Activated CD4-positive, alpha-beta T cell treated with anti-CD3 and anti-CD28 coated beads, Interleukin-2, amount 50 U/mL, for 16 hours (primary cell): ENCODE measurements around the gene ABCC9.
"Not testable (repeated sequence)": the region's sequence is repeated elsewhere in the genome, so short reads cannot be mapped to it uniquely, and the experiment has no call there.

Source experiments
- DNase-seq: peaks from one replicate; pipeline ENCODE4 v3.0.0-alpha.2; 2020

ABCC9 gene

GRCh38 chr12:21813751-21814150, 127.5 kb downstream of the ABCC9 start:
- DNase-seq, result no peak

DNA sequence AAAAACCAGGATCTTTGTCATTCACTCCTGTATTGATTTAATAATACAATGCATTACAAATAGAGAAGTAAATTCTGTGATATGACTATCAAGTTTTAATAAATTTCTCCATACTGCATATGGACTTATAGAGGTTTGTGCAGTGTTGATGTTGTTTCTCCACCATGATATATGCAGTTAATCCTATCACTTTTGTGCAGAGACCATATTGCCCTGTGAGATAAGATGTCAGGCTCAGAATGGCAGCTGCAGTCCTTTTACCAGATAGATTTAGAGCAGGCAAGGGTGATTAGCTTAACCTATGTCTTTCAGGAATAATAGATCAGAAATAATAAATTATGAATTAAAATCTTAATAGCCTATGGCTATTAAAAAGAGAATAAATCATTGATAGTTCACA, 128.1 kb downstream of the ABCC9 start:
- DNase-seq, result no peak

DNA sequence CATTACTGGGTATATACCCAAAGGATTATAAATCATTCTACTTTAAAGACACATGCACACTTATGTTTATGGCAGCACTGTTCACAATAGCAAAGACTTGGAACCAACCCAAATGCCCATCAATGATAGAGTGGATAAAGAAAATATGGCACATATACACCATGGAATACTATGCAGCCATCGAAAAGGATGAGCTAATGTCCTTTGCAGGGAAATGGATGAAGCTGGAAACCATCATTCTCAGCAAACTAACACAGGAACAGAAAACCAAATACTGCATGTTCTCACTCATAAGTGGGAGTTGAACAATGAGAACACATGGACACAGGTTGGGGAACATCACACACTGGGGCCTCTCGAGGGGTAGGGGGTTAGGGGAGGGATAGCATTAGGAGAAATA, 128.9 kb downstream of the ABCC9 start:
- not testable (repeated sequence) for DNase-seq

DNA sequence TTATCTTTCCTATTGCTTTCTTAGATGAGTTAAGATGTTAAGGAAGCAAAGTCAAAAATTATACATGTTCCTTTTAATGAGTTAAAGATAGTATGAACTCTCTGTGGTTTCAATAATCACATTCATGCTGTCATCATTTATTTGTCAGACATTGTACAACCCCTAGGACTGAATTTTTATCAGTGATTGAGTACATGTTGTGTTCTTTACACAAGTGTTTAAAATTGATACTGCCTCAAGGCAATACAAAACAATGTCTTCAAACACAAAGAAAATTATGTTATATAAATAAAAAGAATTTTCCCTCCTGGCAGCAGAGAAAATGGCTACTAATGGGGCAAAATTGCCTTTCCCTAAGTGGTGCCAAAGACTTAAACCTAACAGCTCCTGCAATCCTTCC, 132.1 kb downstream of the ABCC9 start:
- DNase-seq, result no peak

DNA sequence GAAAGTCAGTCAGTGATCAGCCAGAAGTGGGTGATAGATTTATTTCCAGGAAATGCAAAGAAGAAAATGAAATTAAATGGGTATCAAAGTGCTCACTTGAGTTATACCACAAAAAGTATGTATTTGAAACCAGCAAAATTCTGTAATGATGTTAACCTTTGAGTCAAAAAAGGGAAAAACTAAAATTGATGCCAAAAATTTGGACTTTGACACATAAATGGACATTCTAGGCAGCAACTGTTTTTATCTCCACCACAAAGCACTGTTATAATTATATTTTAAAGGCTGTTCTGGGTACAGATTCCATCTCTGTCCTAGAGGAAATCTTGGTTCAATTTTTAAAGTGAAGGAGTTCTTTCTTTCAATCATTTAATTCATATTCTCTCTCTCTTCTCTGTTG, 135.0 kb downstream of the ABCC9 start:
- DNase-seq, result no peak

GRCh38 chr12:21801522-21802288, 139.5 kb downstream of the ABCC9 start:
- DNase-seq, result no peak

DNA sequence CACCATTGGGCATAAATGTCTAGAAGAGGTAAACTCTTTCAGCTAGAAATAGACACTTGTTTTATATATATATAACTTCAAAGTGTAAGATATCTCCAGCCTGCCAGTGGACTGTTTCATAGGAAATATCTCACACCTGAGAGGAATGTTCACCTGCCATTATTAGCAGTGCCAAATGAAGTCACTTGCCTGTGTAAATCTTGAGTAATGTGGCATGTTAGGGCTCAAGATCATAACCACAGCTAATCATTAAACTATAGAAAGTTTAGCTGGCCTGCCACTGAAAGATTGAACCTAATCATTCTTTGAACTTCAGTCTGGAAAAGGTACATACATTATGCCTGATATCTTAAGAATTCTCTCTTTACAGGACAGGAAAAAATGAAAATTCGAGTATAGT, 141.2 kb downstream of the ABCC9 start:
- DNase-seq, result no peak

DNA sequence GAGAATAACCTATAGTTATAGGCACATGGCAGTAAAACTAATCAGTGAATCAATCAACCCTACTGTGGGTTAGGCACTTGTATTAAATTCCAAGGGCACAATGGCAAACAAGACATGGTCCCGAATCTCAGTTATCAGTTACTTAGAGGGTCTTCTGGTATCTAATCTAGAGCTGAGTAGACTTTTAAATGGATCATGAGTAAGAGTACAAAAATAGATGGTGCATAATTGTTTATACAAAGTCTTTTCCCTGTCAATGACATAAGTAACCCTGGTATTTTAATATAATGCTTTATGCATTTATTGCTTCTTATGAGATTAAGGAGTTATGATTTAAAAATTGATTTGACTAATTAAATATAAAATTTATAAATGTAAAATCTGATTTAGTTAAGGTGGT, 143.7 kb downstream of the ABCC9 start:
- DNase-seq, result no peak

DNA sequence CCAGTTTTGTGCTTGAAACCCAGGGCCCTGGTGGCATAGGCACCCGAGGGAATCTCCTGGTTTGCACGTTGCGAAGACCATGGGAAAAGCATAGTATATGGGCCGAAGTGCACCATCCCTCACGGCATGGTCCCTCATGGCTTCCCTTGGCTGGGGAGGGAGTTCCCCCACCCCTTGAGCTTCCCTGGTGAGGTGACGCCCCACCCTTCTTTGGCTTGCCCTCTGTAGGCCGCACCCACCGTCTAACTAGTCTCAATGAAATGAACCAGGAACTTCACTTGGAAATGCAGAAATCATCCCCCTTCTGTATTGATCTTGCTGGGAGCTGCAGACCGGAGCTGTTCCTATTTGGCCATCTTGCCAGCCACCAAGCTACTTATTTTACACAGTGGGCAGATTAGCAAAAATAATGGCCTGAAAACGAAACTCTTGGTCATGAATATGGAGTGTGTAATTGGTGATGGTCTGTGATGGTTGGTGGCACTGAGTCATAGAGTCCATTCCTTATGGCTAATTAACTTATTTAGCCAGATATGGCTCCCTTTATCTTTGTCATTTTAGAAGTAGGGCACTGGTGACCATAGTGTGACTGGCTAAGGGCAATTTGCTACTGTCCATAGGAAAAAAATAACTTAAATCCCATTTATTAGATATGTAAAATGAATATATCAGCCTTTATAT, 145.4 kb downstream of the ABCC9 start:
- no peak for DNase-seq

DNA sequence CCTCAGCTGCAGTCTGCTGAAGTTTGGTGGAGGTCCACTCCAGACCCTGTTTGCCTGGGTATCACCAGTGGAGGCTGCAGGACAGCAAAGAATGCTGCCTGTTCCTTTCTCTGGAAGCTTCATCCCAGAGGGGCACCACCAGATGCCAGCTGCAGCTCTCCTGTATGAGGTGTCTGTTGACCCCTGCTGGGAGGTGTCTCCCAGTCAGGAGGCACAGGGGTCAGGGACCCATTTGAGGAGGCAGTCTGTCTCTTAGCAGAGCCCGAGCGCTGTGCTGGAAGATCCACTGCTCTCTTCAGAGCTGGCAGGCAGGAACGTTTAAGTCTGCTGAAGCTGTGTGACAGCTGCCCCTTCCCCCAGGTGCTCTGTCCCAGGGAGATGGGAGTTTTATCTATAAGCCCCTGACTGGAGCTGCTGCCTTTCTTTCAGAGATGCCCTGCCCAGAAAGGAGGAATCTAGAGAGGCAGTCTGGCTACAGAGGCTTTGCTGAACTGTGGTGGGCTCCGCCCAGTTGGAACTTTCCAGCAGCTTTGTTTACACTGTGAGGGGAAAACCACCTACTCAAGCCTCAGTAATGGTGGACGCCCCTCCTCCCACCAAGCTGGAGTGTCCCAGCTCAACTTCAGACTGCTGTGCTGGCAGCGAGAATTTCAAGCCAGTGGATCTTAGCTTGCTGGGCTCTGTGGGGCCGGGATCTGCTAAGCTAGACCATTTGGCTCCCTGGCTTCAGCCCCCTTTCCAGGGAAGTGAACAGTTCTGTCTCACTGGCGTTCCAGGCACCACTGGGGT, 146.2 kb downstream of the ABCC9 start:
- DNase-seq, result not testable (repeated sequence)

- DNase-seq, result not testable (repeated sequence)
Observed at GRCh38 chr12:21789687-21790086, 151.5 kb downstream of the ABCC9 start.

DNA sequence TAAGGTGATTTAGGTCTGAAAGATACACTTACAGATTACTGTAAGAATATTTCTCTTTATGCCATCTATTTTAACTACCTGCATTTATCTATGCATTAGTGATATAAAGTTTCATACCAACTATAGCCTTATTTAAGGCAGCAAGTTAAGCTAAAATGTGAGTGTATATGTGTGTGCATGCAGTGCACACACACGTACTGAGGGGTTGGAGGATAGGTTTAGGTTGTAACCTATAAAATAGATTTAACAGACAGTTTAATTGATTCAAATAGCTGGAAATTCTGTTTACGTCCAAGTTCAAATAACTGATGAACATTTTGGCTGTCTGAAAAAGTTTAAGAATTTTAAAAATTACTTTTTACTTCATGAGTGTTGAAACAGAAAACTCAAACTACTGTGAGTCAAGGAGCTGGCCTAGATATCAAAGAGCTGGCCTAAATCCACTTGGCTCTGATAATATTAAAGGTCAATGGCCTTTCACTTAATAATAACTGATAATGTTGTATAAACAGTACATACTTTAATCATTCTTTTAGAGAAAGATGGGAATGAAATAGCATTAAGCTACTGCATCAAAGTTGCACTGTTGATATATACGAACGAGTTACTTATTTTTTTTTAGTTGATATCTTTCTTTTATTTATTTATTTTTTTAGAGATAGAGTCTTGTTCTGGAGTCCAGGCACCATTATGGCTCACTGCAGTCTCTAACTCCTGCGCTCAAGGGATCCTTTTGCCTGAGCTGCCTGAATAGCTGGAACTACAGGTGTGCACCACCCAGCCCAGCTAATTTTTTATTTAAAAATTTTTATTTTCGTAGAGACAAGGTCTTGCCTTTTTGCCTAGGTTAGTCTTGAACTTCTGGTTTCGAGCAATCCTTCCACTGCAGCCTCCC, 152.9 kb downstream of the ABCC9 start:
- DNase-seq, result no peak

DNA sequence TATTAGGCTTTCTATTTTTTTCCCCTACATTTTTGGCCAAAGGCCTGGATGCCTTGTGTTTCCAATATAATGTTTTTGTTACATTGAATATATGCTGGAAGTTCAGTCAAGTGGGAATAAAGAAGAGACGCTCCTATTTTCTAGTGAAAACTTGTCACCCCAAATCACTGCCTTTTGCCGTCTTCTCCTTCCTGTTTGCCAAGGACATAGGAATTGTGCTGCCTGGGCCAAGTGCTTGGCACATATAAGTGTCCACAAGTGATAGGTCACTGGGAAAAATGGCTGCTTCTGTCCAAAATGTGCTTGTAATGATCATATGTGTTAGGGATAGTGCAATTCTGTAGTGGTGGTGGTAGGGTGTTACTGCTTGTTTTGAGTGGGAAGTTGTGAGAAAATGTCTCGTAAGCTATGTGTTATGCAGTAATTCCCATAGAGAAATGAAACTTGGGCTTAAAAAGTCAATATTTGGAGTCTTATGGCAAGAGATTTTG, 155.1 kb downstream of the ABCC9 start:
- no peak for DNase-seq

DNA sequence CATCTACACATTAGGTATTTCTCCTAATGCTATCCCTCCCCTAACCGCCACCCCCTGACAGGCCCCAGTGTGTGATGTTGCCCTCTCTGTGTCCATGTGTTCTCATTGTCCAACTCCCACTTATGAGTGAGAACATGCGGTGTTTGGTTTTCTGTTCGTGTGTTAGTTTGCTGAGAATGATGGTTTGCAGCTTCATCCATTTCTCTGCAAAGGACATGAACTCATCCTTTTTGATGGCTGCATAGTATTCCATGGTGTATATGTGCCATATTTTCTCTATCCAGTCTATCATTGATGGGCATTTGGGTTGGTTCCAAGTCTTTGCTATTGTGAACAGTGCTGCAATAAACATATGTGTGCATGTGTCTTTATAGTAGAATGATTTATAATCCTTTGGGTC, 158.5 kb downstream of the ABCC9 start:
- not testable (repeated sequence) for DNase-seq

DNA sequence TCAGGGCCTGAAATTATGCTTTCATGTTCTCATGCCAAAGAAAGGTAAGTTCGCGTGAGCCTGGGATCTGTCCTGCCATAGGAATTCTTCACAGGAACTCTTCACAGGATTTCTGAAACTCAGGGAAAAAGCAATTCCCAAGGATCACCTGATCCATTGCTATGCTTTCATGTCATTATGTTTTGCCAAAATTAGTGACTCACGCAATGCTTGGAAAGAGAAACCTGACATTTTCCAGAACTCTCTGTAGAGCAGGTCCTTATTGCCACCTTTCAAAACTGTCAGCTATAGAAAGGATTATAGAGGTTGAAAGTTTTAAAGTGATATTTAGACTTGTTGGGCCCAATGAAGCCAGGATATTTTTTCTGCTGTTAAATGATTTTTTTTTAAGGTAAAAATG, 160.4 kb downstream of the ABCC9 start:
- DNase-seq, result no peak

GRCh38 chr12:21776175-21776574, 165.1 kb downstream of the ABCC9 start:
- DNase-seq, result no peak

DNA sequence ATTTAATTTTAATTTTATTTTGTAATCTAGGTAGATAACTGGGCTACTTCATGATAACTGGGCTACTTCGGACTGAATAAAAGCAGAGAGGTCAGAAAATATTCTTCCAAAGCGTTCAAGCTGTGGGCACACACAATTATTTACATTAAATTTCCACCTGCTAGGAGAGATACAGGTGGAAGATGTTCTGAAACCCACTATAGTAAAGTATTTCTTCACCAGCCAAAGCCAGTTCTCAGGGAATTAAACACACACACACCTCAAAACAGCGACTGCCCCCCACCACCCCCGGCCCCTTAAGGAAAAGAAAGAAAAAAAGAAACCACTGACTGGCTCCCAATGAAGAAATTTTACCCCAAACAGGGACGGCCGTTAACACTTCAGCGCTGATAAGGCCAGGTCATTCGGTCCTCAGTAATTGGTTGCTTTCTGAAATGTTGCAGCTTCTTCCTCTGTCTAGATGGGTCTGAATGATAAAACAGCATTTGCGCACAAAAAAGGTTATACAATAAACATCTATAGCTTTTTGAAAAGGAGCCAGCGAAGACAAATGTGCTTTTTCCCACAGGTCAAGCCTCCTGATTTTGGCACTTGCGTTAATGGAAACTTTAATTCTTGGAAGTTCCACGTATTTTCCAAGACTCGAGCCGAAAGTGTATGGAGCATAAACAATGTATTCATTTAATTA, 165.9 kb downstream of the ABCC9 start:
- no peak for DNase-seq

- no peak for DNase-seq
Observed at GRCh38 chr12:21774358-21775132, 166.7 kb downstream of the ABCC9 start, which contains the start of gene KCNJ8. Gene KCNJ8 (minus strand): TSS chr12:21774706. CDS start chr12:21773616, 1,090 bp downstream.

GRCh38 chr12:21773806-21774205, 167.4 kb downstream of the ABCC9 start:
- no peak for DNase-seq

GRCh38 chr12:21773263-21773741, 167.9 kb downstream of the ABCC9 start:
- no peak for DNase-seq

DNA sequence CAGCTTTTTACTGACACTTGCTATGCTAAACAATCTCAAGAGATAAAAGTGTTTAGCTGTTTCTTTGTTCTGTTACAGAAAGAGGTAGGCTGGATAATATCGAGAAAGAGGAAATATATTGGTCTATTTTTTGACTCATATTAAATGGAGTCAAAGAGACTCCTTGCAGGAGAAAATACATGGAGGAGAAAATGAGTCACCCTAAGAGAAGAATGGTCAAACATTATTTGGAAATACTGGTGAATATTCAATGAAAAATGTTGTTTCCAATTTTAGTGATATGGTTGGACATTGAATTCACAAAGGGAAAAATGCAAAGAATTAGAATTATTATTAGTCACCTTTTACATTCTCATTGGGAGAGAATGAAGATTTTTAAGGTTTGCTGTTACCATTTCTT, 169.9 kb downstream of the ABCC9 start:
- DNase-seq, result no peak
